Measurements from ENCODE around the gene INPP5J.
"Not testable (repeated sequence)": the region's sequence is repeated elsewhere in the genome, so short reads cannot be mapped to it uniquely, and the experiment has no call there.

The INPP5J gene

GRCh38 chr22:31153357-31153756, 30.6 kb downstream of the INPP5J start:
- DNase-seq = no peak

DNA sequence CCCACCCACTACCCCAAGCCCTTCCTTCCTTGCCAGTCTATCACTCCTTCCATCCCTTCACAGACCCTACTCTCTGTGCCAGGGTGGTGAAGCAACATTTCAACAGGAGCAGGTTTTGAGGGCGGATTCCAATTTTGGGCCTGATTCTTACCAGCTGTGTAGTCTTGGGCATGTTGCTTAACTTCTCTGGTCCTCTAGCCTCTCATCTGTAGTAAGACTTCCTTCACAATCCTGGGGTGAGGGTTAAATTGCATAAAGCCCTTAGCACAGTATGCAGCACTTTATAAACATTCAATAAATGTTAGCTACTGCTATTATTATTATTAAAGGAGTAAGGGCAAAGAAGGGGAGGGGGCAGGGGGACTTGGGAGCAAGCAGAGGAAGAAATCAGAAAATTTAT, 32.2 kb downstream of the INPP5J start:
- DNase-seq = no peak

DNA sequence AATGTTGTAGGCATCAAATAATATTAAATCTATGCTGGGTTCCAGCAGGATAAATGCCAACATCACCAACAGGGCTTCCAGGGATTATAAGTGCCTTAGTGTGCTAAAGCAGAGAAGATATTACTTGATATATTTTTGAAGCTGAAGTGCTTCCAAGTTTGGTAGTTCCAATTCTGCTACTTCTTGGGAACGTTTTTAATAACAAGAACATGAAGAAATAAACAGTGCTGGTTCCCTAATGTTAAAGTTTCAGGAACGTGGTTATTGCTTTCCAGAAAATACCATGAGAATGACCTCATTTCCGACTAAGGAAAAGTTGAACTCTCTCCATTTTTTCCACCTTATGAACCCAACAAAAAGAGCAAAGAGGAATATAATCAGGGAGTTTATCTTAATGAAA, 32.7 kb downstream of the INPP5J start:
- DNase-seq = no peak

GRCh38 chr22:31160328-31160978, 37.7 kb downstream of the INPP5J start:
- no peak for DNase-seq

DNA sequence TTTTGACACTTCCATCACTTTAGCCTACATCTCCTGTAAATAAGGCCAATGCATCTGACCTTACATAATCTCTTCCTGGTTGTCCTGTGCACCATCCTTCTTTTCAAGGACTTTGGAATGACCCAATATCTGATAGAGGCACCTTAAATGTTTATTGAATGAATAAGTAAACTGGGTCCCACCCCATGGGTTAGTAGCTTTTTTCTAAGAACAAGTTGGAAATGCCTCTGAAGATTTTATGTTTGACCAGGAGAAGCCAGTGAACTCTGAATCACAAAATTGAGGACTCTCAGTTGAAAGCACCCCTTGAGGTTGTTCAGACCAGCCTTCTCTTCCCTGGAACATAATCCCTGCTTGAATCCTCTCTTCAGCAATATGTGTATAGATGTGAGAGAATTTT, 38.6 kb downstream of the INPP5J start:
- DNase-seq = no peak

DNA sequence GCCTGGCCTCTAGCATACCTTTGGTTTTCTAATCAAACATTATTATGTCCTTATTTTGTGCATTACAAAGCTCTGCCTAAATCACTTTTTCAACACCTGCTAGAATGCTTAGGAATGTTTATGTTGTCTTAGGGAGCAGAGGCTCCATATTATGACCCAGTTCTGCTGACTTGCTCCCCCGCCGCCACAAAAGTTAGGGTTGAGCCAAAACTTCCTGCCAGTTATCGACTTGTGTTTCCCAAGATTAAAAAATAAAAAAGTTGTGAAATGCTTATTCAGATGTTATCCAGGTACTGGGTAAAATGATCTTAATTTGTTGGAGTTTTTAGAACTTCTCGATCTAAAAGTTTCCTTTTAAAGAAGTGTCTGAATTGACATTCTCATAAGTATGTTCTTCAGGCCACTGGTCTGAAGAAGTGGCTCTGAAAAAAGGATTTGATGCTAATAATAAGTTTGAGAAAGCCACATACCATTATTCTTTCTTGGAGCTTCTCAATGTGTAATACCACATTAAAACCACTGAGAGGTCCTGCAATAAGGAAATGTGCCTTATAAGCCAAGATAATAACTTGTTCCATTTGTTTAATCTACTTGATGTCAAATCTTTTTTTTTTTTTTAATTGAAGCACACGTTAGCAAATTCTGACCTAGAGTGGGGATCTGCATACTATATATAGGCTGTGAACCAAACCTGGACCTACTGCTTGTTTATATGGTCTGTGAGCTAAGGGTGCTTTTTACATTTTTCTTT, 39.4 kb downstream of the INPP5J start:
- no peak for DNase-seq

GRCh38 chr22:31170971-31171370, 48.2 kb downstream of the INPP5J start:
- no peak for DNase-seq

DNA sequence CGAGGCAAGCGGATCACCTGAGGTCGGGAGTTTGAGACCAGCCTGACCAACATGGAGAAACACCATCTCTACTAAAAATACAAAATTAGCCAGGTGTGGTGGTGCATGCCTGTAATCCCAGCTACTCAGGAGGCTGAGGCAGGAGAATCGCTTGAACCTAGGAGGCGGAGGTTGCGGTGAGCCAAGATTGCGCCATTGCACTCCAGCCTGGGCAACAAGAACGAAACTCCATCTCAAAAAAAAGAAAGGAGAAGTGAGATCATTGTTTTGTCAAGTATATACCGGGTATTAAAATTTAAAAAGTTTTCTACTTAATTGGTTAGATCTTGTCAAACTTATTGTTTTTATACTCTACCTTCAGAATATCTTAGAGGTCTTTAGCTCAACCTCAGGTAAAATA, 49.0 kb downstream of the INPP5J start:
- DNase-seq = not testable (repeated sequence)

DNA sequence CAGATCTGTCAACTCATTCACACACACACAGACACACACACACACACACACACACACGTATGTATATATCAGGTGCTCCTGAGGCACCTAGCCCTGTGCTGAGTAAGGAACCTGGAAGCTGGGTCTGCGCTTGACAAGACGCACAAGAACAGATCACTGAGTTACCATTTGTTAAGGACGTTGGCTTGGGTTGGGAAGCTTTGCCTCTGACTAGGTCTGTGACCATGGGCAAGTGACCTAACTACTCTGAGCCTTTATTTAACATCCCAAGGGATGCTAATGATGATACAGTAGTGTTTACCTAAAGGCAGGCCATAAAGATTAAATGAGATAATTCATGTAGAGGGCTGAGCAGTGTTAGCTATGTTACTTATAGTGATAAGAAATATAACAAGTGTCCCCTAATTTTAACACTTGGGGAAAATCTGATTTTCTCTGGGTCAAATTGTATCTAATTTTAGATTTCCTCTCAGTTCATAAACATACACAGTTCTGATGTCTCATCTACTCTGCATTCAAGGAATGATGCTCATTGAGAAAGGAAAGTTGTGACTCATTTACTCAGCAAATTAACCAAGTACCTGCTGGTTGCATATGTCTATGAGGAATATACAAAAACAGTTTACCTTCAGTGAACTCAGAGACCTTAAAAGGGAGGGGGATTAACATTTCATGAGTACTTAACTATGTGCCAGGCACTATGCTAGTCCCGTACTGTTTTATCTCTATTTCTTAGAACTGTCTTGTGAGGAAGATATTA, 50.8 kb downstream of the INPP5J start:
- DNase-seq = no peak

GRCh38 chr22:31176923-31177322, 54.2 kb downstream of the INPP5J start:
- no peak for DNase-seq

- no peak for DNase-seq
Observed at GRCh38 chr22:31177420-31178162, 54.8 kb downstream of the INPP5J start.

DNA sequence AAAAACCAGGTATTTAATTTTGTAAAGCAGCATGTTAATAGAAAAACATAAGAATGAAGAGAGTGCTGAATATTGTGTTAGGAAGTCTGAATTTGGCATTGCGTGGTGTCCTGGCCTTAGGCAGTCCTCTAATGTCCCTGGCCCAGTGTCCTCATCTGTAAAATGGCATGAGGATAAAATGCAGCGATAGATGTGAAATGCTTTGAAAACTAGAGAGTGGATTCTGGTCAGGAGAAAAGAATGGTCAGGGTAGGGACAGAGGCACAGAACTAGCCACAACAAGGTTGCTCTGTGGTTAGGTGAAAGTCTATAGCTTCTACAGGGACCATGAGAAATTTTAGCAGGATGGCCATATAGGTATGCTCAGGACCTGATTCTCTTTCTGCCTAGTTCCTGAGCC, 56.1 kb downstream of the INPP5J start:
- no peak for DNase-seq

DNA sequence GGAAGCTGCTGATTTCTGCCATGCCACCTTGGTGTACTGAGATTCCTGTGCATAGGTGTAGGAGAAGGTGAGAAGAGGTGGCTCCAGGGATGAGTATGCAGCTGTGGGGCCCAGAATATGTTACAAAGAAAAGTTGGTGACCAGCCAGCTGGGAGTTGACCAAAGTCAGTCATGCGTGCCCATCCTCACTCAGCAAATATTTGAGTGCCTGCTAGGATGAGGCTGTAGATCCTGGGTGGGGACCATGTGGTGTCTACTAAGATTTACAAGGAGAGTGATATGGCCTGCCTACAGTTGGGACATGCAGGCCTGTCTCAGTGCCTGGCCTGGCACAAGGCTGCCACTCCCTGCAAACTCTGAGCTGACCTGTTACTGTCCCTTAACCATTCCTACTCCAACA, 56.6 kb downstream of the INPP5J start:
- DNase-seq = no peak

GRCh38 chr22:31184015-31184414, 61.2 kb downstream of the INPP5J start:
- DNase-seq = no peak

Data from NCI-H774 (cell line).